Common myeloid progenitor, CD34-positive (primary cell): ENCODE results near the gene WHRN.

Experiments used
- CTCF ChIA-PET: fragments of 350-600 bp; sonication (Branson Sonifier 250); formaldehyde crosslinking; loops from one replicate; lab custom pipeline; 2021; ENCODE audit warnings: antibody characterized with exemption; lab: Charles Lee
- POLR2A ChIA-PET: fragments of 350-600 bp; sonication (Branson Sonifier 250); formaldehyde crosslinking; loops from one replicate; lab custom pipeline; 2021; ENCODE audit warnings: antibody characterized with exemption; lab: Charles Lee
- DNase-seq, 3 donors: peaks; one replicate each; pipeline versions ENCODE4 v3.0.0 to v3.0.0-alpha.2; 2013
- H3K27ac ChIP-seq, 2 experiments: 1 replicate in 1 of 2; 2 replicates in 1 of 2; pipeline ENCODE4 v1.7.0; 2013; ENCODE audit warnings: inconsistent platforms in 2 of 2, low read length in 2 of 2, mild to moderate bottlenecking in 2 of 2, low read depth in 1 of 2, moderate library complexity in 1 of 2; ENCODE audit not compliant: severe bottlenecking in 2 of 2, insufficient read depth in 1 of 2, poor library complexity in 1 of 2
- H3K27me3 ChIP-seq, 5 experiments: replicated peaks in 2 of 5; 1 replicate in 3 of 5; 2 replicates in 2 of 5; pipeline versions ENCODE4 v1.6.1 to v1.7.0; 2013; ENCODE audit warnings: low read length in 4 of 5, mild to moderate bottlenecking in 2 of 5, moderate library complexity in 2 of 5, inconsistent platforms in 1 of 5; ENCODE audit not compliant: insufficient read depth in 5 of 5, control insufficient read depth in 4 of 5
- H3K36me3 ChIP-seq, 4 experiments: 1 replicate in 2 of 4; 2 replicates in 2 of 4; pipeline versions ENCODE4 v1.6.1 to v1.7.0; 2013; ENCODE audit warnings: low read length in 3 of 4, control low read depth in 1 of 4, mild to moderate bottlenecking in 1 of 4; ENCODE audit not compliant: control insufficient read depth in 4 of 4, insufficient read depth in 4 of 4
- H3K4me1 ChIP-seq, 4 experiments: 1 replicate in 3 of 4; 2 replicates in 1 of 4; pipeline versions ENCODE4 v1.6.1 to v1.7.1; 2013; ENCODE audit warnings: low read length in 3 of 4, mild to moderate bottlenecking in 3 of 4, control low read depth in 1 of 4, inconsistent platforms in 1 of 4, moderate library complexity in 1 of 4; ENCODE audit not compliant: control insufficient read depth in 4 of 4, insufficient read depth in 4 of 4; ENCODE audit errors: control extremely low read depth in 1 of 4
- H3K4me3 ChIP-seq, 7 experiments: 1 replicate in 4 of 7; 2 replicates in 3 of 7; pipeline versions ENCODE4 v1.5.1 to v1.7.0; 2013; ENCODE audit warnings: mild to moderate bottlenecking in 7 of 7, low read length in 6 of 7, moderate library complexity in 6 of 7, inconsistent platforms in 2 of 7, low read depth in 2 of 7, control low read depth in 1 of 7; ENCODE audit not compliant: insufficient read depth in 4 of 7, control insufficient read depth in 1 of 7; ENCODE audit errors: extremely low read depth in 1 of 7
- H3K9me3 ChIP-seq, 5 experiments: 1 replicate in 4 of 5; 2 replicates in 1 of 5; pipeline versions ENCODE4 v1.6.1 to v1.7.1; 2013; ENCODE audit warnings: low read length in 4 of 5, mild to moderate bottlenecking in 2 of 5, inconsistent platforms in 1 of 5, low read depth in 1 of 5, moderate library complexity in 1 of 5; ENCODE audit not compliant: control insufficient read depth in 4 of 5, insufficient read depth in 2 of 5; ENCODE audit errors: control extremely low read depth in 1 of 5
- WGBS: methylation state at CpG from one replicate; pipeline ENCODE4 v1.1.5; 2013; ENCODE audit not compliant: insufficient coverage; 5-methylcytosine and 5-hydroxymethylcytosine counted together

WHRN gene

GRCh38 chr9:114446672-114447450, 58.4 kb downstream of the WHRN start:
- Histone ChIP-seq H3K9me3 (no peaks in the 10 kb centered on the region), H3K36me3 (no peaks in the 10 kb centered on the region), H3K4me1 (peaks cover 0 to 23% (median 15%) of the 10 kb centered on the region in 4 experiments), H3K27ac (no peak overlapping the region), H3K27me3 (no peaks in the 10 kb centered on the region), H3K4me3 (no peak overlapping the region)
- CTCF ChIA-PET, result interaction anchor here (6.0 kb wide), 1 partner anchor 11 kb away, joined by 40 read pairs; no protein-coding TSS in a partner anchor
- no peak for DNase-seq
- POLR2A ChIA-PET, result no interaction called here
- 89% methylated on average over 6 of the region's 8 CpGs for WGBS

- DNase-seq, result no peak
- ChIA-PET CTCF (interaction anchor here (1.1 kb wide), 2 partner anchors 11 to 41 kb away, joined by 3 read pairs; no protein-coding TSS in a partner anchor), POLR2A (no interaction called here)
- no peaks in the 10 kb centered on the region for H3K36me3 ChIP-seq
- 100% methylated on average over 2 of the region's 4 CpGs for WGBS
- no peaks in the 10 kb centered on the region for H3K9me3 ChIP-seq
- H3K27me3 ChIP-seq, result no peaks in the 10 kb centered on the region
- no peak overlapping the region for H3K4me3 ChIP-seq
- H3K4me1 ChIP-seq, result peaks cover 0 to 19% (median 11%) of the 10 kb centered on the region in 4 experiments
- no peak overlapping the region for H3K27ac ChIP-seq
Observed at GRCh38 chr9:114446036-114446435, 59.2 kb downstream of the WHRN start.

DNA sequence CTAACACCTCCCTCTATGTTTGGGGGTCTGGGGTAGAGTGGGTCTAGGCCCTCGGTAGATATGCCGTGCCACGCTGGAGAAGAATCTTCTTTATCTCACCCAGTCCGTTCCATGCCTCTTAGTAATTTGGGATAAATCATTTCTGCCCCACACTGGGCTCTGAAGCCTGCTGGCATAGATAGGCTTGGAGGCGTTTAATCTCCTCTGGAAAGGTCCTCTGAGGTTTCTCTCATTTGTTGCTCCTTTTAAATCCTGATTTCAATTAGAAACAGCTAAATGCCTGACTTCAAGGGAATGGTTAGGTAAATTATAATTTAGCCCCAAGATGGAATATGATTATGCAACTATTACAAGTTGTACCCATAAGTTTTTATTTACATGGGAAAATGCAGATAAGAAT, 59.7 kb downstream of the WHRN start:
- Histone ChIP-seq H3K9me3 (no peaks in the 10 kb centered on the region), H3K36me3 (no peaks in the 10 kb centered on the region), H3K27ac (no peak overlapping the region), H3K4me3 (no peak overlapping the region), H3K4me1 (peaks cover 0 to 19% (median 11%) of the 10 kb centered on the region in 4 experiments), H3K27me3 (no peaks in the 10 kb centered on the region)
- POLR2A ChIA-PET, result no interaction called here
- CTCF ChIA-PET, result interaction anchor here (1.1 kb wide), 2 partner anchors 11 to 42 kb away, joined by 3 read pairs; no protein-coding TSS in a partner anchor
- no peak for DNase-seq
- WGBS, result no CpG with 5 or more reads among the region's 5 CpGs

GRCh38 chr9:114442022-114442421, 63.3 kb downstream of the WHRN start:
- H3K4me1 ChIP-seq, result peaks cover 0 to 2% (median 0%) of the 10 kb centered on the region in 4 experiments
- ChIA-PET POLR2A (no interaction called here), CTCF (interaction anchor here (1.3 to 3.1 kb wide), 3 partner anchors 10 to 211 kb away, joined by 5 to 11 read pairs (median 10); no protein-coding TSS in a partner anchor)
- WGBS, result 88% methylated on average over 1 of the region's 1 CpG
- no peak overlapping the region for H3K27ac ChIP-seq
- no peak for DNase-seq
- no peak overlapping the region for H3K4me3 ChIP-seq
- H3K9me3 ChIP-seq, result no peaks in the 10 kb centered on the region
- no peaks in the 10 kb centered on the region for H3K27me3 ChIP-seq
- no peaks in the 10 kb centered on the region for H3K36me3 ChIP-seq

- Histone ChIP-seq H3K9me3 (no peaks in the 10 kb centered on the region), H3K4me1 (peaks cover 0 to 11% (median 3%) of the 10 kb centered on the region in 4 experiments), H3K36me3 (no peaks in the 10 kb centered on the region), H3K4me3 (no peak overlapping the region), H3K27me3 (no peaks in the 10 kb centered on the region), H3K27ac (no peak overlapping the region)
- ChIA-PET CTCF (interaction anchor here (1.0 to 7.5 kb wide), 7 partner anchors 13 to 216 kb away, joined by 3 to 88 read pairs (median 40); partner anchors contain the start of gene WHRN), POLR2A (no interaction called here)
- no peak for DNase-seq
- 97% methylated on average over 2 of the region's 2 CpGs for WGBS
Observed at GRCh38 chr9:114437401-114437893, 67.8 kb downstream of the WHRN start.

DNA sequence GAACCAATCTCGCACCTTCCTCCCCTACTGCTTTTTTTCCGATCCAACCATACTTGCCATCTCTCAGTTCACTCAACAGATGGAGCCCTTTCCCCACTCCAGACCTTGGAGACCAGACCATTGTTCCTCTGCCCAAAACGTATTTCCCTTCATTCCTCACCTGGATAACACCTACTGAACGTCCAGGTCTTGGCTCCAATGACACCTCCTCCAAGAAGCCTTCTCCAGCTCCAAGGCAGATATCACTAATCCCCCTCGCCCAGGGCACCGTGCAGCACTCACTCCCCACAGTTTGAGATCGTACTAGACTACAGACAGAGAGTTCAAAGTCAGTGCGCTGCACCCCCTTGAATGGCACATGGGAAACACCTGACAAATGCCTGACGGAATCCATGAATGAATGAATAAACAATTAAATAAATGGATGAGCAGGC, 70.4 kb downstream of the WHRN start:
- WGBS, result 47% methylated on average over 7 of the region's 9 CpGs
- no peaks in the 10 kb centered on the region for H3K27me3 ChIP-seq
- no peak overlapping the region for H3K4me3 ChIP-seq
- H3K27ac ChIP-seq, result no peak overlapping the region
- no peaks in the 10 kb centered on the region for H3K9me3 ChIP-seq
- H3K36me3 ChIP-seq, result no peaks in the 10 kb centered on the region
- peaks cover 0 to 11% (median 3%) of the 10 kb centered on the region in 4 experiments for H3K4me1 ChIP-seq
- DNase-seq, result peak; percentile 61 to 69 (median 62)
- CTCF ChIA-PET, result interaction anchor here (0.7 to 7.5 kb wide), 37 partner anchors 8 to 580 kb away, joined by 3 to 88 read pairs (median 5); partner anchors contain the start of gene WHRN
- POLR2A ChIA-PET, result interaction anchor here (0.5 kb wide), 1 partner anchor 219 kb away, joined by 3 read pairs; no protein-coding TSS in a partner anchor
